CD4-positive, alpha-beta T cell treated with Interleukin-12 subunit alpha and Interleukin-12 subunit beta, for 1 hour (primary cell): Measurements from ENCODE around the gene CACNA2D3.

Source experiments
- DNase-seq: peaks from one replicate; pipeline ENCODE4 v3.0.0-alpha.2; 2020

CACNA2D3 gene

GRCh38 chr3:54547846-54548245 lies 425.5 kb downstream of the CACNA2D3 start:
- no peak for DNase-seq

GRCh38 chr3:54549607-54550220 lies 427.4 kb downstream of the CACNA2D3 start:
- no peak for DNase-seq

- no peak for DNase-seq
These were observed 428.0 kb downstream of the CACNA2D3 start for GRCh38 chr3:54550221-54550977.

- DNase-seq: no peak
These were observed 434.3 kb downstream of the CACNA2D3 start for GRCh38 chr3:54556630-54557029.

- DNase-seq: no peak
These were observed 435.4 kb downstream of the CACNA2D3 start for GRCh38 chr3:54557538-54558428.

GRCh38 chr3:54563501-54564200 lies 441.3 kb downstream of the CACNA2D3 start:
- no peak for DNase-seq

GRCh38 chr3:54564374-54564925 lies 442.1 kb downstream of the CACNA2D3 start:
- DNase-seq: no peak

GRCh38 chr3:54565956-54566355 lies 443.6 kb downstream of the CACNA2D3 start:
- DNase-seq: no peak

- no peak for DNase-seq
These were observed 445.6 kb downstream of the CACNA2D3 start for GRCh38 chr3:54567949-54568348.

- no peak for DNase-seq
These were observed 447.7 kb downstream of the CACNA2D3 start for GRCh38 chr3:54570008-54570407.

- DNase-seq: no peak
These were observed 450.0 kb downstream of the CACNA2D3 start for GRCh38 chr3:54572197-54572895.

- no peak for DNase-seq
These were observed 451.5 kb downstream of the CACNA2D3 start for GRCh38 chr3:54573858-54574257.

GRCh38 chr3:54574906-54575617 lies 452.7 kb downstream of the CACNA2D3 start:
- DNase-seq: no peak

GRCh38 chr3:54575618-54575960 lies 453.2 kb downstream of the CACNA2D3 start:
- DNase-seq: no peak

- DNase-seq: no peak
These were observed 455.0 kb downstream of the CACNA2D3 start for GRCh38 chr3:54577313-54577712.

- DNase-seq: no peak
These were observed 456.1 kb downstream of the CACNA2D3 start for GRCh38 chr3:54578417-54578816.

- no peak for DNase-seq
These were observed 458.1 kb downstream of the CACNA2D3 start for GRCh38 chr3:54580453-54580852.

GRCh38 chr3:54582424-54582823 lies 460.1 kb downstream of the CACNA2D3 start:
- no peak for DNase-seq

GRCh38 chr3:54591157-54591556 lies 468.8 kb downstream of the CACNA2D3 start:
- DNase-seq: no peak

- DNase-seq: no peak
These were observed 471.3 kb downstream of the CACNA2D3 start for GRCh38 chr3:54593653-54594052.

GRCh38 chr3:54596087-54596486 lies 473.7 kb downstream of the CACNA2D3 start:
- no peak for DNase-seq
